D721Med (cell line): ENCODE results near the gene PPME1.
"Not testable (repeated sequence)": the region's sequence is repeated elsewhere in the genome, so short reads cannot be mapped to it uniquely, and the experiment has no call there.

Experiments used
- DNase-seq: peaks from one replicate; pipeline ENCODE4 v3.0.0; 2011; ENCODE audit warnings: low spot score; ENCODE audit not compliant: insufficient read length
- FAIRE-seq: peaks from 2 replicates; lab custom pipeline; 2011; peaks lifted over from hg19 to GRCh38; lab: Jason Lieb, UNC
- TF ChIP-seq, protein P1 (sequence below): IDR thresholded peaks from 2 replicates; pipeline ENCODE4 v1.5.1; 2012; ENCODE audit warnings: mild to moderate bottlenecking, control low read depth; ENCODE audit not compliant: insufficient read depth; ENCODE audit errors: missing control alignments

PPME1 gene, protein sequence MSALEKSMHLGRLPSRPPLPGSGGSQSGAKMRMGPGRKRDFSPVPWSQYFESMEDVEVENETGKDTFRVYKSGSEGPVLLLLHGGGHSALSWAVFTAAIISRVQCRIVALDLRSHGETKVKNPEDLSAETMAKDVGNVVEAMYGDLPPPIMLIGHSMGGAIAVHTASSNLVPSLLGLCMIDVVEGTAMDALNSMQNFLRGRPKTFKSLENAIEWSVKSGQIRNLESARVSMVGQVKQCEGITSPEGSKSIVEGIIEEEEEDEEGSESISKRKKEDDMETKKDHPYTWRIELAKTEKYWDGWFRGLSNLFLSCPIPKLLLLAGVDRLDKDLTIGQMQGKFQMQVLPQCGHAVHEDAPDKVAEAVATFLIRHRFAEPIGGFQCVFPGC

DNA sequence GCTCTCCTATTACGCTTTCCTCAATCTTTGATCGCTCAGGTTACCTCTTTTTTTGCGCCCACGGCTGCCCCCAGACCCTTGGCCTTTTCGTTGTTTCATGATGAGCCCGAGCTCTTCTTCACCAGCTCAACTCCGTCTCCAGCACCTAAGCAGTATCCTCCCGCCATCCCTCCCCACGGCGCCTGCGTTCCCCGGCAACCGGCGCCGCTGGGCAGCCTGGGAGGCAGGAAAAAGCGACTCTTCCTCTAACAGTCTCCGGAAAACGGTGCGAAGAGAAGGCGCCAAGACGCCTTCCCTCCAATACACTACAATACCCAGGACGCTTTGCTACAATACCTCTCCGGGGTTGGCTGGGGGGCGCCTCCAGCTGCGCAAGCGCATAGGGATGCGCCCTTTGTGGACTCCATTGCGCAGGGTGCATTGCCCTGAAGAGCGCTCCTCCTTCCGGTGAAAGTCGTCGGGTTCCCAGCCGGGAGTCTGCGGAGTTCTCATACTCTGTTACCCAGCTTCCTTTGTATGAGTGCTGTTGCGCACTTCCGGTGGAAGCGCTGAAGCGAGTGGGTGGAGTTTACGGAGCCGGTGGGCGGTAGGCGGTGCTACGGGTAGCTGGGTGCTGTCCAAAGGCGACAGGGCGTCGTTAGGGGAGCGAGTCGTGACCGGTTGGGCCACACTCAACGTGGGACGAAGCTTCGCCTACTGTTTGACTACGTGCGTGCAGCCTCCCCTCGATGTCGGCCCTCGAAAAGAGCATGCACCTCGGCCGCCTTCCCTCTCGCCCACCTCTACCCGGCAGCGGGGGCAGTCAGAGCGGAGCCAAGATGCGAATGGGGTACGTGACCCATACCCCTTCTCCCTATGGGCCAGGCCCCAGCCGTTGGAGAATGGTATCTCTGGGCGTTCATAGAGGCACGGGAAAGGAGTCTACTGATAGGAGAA lies at the start of gene PPME1, which contains the start of gene C2CD3:
Gene PPME1 (plus strand): TSS at position 596 of the 936 bp plus-strand sequence. CDS start 133 bp downstream, at position 729.
Gene C2CD3 (minus strand): TSS at position 309 of the 936 bp plus-strand sequence. CDS start 210 bp downstream, at position 99.
- DNase-seq (peak; percentile 68), FAIRE-seq (no peak)
- TF ChIP-seq, protein P1, sequence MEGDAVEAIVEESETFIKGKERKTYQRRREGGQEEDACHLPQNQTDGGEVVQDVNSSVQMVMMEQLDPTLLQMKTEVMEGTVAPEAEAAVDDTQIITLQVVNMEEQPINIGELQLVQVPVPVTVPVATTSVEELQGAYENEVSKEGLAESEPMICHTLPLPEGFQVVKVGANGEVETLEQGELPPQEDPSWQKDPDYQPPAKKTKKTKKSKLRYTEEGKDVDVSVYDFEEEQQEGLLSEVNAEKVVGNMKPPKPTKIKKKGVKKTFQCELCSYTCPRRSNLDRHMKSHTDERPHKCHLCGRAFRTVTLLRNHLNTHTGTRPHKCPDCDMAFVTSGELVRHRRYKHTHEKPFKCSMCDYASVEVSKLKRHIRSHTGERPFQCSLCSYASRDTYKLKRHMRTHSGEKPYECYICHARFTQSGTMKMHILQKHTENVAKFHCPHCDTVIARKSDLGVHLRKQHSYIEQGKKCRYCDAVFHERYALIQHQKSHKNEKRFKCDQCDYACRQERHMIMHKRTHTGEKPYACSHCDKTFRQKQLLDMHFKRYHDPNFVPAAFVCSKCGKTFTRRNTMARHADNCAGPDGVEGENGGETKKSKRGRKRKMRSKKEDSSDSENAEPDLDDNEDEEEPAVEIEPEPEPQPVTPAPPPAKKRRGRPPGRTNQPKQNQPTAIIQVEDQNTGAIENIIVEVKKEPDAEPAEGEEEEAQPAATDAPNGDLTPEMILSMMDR = peak; percentile 23

DNA sequence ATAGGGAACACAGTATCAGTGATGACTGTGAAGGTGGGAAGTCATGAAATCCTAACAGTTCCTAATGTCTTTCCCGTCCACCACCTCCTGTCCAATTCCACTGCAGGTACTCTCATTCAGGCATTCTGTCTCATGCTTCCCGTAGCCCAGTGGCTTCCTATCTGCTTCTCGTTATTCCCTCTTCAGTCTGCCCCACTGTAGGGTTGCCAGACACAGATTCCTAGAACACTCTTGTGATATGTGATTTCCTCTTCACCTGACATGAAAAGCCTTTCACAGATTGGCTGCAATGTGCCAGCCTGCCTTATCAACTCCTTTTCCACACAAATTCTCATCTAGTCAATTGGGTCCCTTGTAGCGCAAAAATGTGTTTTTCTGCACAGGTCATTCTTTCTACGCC lies 49.3 kb upstream of the PPME1 start:
- TF ChIP-seq, protein P1 = no peak
- FAIRE-seq (no peak), DNase-seq (no peak)

DNA sequence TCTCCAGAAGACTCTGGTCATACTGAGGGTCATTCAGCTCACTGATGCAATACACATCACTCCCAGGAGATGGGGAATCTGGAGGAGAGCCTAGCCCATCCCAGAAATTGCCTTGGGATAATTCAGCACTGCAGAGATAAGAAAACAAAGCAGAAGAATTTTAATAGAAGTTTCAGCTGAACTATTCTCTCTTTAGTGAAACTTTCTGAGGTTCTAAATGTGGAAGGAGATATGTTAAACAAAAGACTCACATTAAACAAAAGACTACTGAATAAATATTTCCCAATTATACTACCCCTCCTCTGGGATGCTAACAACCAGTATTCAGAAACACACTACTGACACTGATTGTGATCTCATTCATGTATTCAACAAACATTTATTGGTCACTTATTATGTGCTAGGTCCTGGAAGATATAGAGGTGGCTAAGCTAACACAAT lies 48.1 kb upstream of the PPME1 start:
- DNase-seq = no peak
- FAIRE-seq = no peak

DNA sequence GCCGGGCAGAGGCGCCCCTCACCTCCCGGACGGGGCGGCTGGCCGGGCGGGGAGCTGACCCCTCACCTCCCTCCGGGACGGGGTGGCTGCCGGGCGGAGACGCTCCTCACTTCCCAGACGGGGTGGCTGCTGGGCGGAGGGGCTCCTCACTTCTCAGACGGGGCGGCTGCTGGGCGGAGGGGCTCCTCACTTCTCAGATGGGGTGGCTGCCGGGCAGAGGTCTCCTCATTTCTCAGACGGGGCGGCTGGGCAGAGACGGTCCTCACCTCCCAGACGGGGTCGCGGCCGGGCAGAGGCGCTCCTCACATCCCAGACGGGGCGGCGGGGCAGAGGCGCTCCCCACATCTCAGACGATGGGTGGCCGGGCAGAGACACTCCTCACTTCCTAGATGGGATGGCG lies 42.0 kb upstream of the PPME1 start:
- DNase-seq, FAIRE-seq: not testable (repeated sequence)

More for the DNA sequence above, 48.1 kb upstream of the PPME1 start:
- TF ChIP-seq, protein P1 = no peak

DNA sequence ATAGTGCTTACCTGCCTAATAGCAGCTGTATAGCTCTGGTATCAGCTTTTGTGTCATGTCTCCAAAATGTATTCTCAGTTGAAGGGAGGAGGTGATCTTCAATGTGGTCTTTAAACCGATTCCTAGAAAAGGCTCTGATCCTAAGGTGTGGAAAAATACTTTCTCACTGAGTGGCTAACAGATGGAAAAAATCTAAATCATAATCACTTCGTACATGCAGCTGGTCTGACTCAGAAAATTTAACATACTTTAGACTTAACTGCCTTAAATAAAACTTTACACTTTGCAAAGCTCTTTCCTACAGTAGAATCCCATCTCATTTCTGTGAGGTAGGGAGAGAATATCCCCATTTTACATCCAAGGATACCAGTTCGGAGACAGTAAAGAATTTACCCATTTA lies 38.3 kb upstream of the PPME1 start:
- DNase-seq (no peak), FAIRE-seq (no peak)
- TF ChIP-seq, protein P1 = no peak

DNA sequence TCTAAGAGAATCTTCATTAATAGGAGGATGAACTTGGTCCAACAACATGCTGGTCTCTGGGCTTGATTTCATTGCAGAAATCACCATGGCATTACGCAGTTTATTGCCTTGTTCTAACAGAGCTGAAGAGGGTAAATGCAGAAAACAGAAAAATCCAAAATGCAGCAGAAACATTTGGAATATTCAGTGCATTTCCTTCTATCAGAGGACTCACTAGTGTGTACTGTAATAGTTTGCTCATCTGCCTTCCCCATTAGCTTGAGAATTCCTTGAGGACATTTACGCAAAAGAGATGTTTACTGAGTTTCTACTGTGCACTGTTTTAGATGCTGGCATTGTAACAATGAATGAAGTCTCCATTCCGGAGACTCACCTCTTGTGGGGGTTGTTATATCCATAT lies 37.7 kb upstream of the PPME1 start:
- no peak for FAIRE-seq
- TF ChIP-seq, protein P1 = no peak
- no peak for DNase-seq

DNA sequence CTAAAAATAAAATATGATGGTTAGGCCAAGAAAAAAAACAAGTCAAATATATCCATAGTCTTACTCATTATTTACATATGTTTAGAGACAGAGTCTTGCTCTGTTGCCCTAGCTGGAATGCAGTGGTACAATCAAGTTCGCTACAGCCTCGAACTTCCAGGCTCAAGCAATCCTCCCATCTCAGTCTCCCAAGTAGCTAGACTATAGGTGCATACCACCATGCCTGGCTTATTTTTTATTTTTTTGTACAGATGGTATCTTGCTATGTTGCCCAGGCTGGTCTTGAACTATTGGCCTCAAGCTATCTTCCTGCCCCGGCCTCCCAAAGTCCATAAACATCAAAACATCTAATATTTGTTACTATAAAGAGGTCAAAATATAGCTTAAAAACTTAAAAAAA lies 36.4 kb upstream of the PPME1 start:
- FAIRE-seq (no peak), DNase-seq (no peak)
- TF ChIP-seq, protein P1 = no peak
